Vagina (tissue), 2 donors: Measurements from ENCODE around the gene RUVBL1. TPM values are rescaled to one million over a fixed set of nuclear protein-coding genes. Genes with fewer than 3 reads are reported as not detected.
A peak's percentile ranks its signal among the peaks of the same experiment; 100 is the strongest.

Experiments
- DNase-seq, 2 donors: peaks; one replicate each; pipeline ENCODE4 v3.0.0-alpha.2; 2017; ENCODE audit errors: extremely low spot score in 2 of 2
- H3K27ac ChIP-seq: fragments of 200-600 bp; sonication (generic); one replicate; pipeline ENCODE4 v1.5.1; 2019
- H3K27me3 ChIP-seq: fragments of 200-600 bp; sonication (generic); one replicate; pipeline ENCODE4 v1.5.1; 2019
- H3K36me3 ChIP-seq, 2 donors: fragments of 200-600 bp; sonication (generic); one replicate each; pipeline ENCODE4 v1.5.1; 2017 to 2019
- H3K4me1 ChIP-seq: fragments of 200-600 bp; sonication (generic); one replicate; pipeline ENCODE4 v1.5.1; 2019
- H3K4me3 ChIP-seq, 2 donors: fragments of 200-600 bp; sonication (generic); 1 replicate in 1 of 2; 2 replicates in 1 of 2; pipeline ENCODE4 v1.5.1; 2016 to 2019
- H3K9me3 ChIP-seq: fragments of 200-600 bp; sonication (generic); one replicate; pipeline ENCODE4 v1.5.1; 2019
- CTCF ChIP-seq, 3 experiments: fragments of 450-650 bp in 2 of 3; fragments of 200-600 bp in 1 of 3; sonication (generic) in 1 of 3; IDR thresholded peaks; one replicate each; pipeline ENCODE4 v1.5.1; 2017 to 2019; ENCODE audit warnings: antibody characterized with exemption in 3 of 3, mild to moderate bottlenecking in 2 of 3, moderate library complexity in 2 of 3
- POLR2A ChIP-seq, 2 donors: fragments of 450-650 bp; IDR thresholded peaks; one replicate each; pipeline ENCODE4 v1.6.1; 2017; ENCODE audit warnings: antibody characterized with exemption in 2 of 2, mild to moderate bottlenecking in 2 of 2, moderate library complexity in 2 of 2
- POLR2AphosphoS5 ChIP-seq, 2 donors: sonication (generic); formaldehyde crosslinking; IDR thresholded peaks; one replicate each; pipeline ENCODE4 v1.9.0; 2017; ENCODE audit warnings: antibody characterized with exemption in 2 of 2, mild to moderate bottlenecking in 2 of 2, low read depth in 1 of 2; ENCODE audit not compliant: insufficient read depth in 1 of 2
- intact Hi-C: fragments of 100-400 bp; cut with DNase I; formaldehyde crosslinking; loops from one replicate; pipeline ENCODE4 v1.15.1; 2023
- total RNA-seq: library from RNA; depleted of rRNA; stranded (reverse); fragments of >200 nt; gene quantifications from one replicate; pipeline ENCODE4 v1.2.3, GENCODE V29; 2016

Gene RUVBL1
- total RNA-seq, 1 donor from 2014 or later = 26.0 TPM

- intact Hi-C loops = no loop called here
- Histone ChIP-seq H3K27ac (no peak overlapping the region), H3K4me1 (peaks cover 9% of the 10 kb centered on the region), H3K27me3 (no peaks in the 10 kb centered on the region), H3K36me3 (no peaks in the 10 kb centered on the region), H3K4me3 (no peak overlapping the region), H3K9me3 (no peaks in the 10 kb centered on the region)
- no peak for DNase-seq
- TF ChIP-seq POLR2A (IDR thresholded peaks at IDR 0.05) = no peak
These were observed 26.0 kb upstream of the RUVBL1 start for GRCh38 chr3:128149650-128150049.

- no peak overlapping the region for H3K4me3 ChIP-seq
- no peak overlapping the region for H3K27ac ChIP-seq
- intact Hi-C loops = no loop called here
- H3K36me3 ChIP-seq = no peaks in the 10 kb centered on the region
- no peaks in the 10 kb centered on the region for H3K4me1 ChIP-seq
- no peaks in the 10 kb centered on the region for H3K9me3 ChIP-seq
- peak in 1 of 2 donors; percentile 60 for DNase-seq
- H3K27me3 ChIP-seq = no peaks in the 10 kb centered on the region
- TF ChIP-seq POLR2AphosphoS5 (IDR thresholded peaks at IDR 0.05; ENCODE audit: insufficient read depth in 1 of 2, low read depth in 1 of 2) (no peak), CTCF (IDR thresholded peaks at IDR 0.05) (no peak), POLR2A (IDR thresholded peaks at IDR 0.05) (no peak)
These were observed 22.6 kb upstream of the RUVBL1 start for GRCh38 chr3:128146201-128146600.

DNA sequence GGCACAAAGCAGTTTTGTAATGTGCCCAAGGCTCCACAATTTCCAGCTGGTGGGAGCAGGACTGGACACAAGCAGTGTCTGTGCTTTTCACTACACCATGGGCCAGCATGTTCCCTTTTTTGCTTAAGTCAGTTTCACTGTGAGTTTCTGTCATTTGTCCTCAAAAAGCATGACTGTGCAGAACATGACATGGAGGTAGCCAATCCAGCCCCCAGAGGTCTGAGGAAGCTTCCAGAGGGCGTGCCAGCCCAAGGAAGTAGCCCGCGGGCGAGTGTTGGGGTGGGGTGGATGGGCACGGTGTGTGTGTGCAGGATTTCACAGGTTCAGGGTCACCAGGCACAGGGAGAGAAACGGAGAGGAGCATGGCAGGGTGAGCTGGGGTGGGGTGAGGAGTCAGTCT, 21.7 kb upstream of the RUVBL1 start:
- no peaks in the 10 kb centered on the region for H3K9me3 ChIP-seq
- no peaks in the 10 kb centered on the region for H3K27me3 ChIP-seq
- H3K27ac ChIP-seq = no peak overlapping the region
- intact Hi-C loops = no loop called here
- DNase-seq = peak in 1 of 2 donors; percentile 74
- H3K4me1 ChIP-seq = no peaks in the 10 kb centered on the region
- no peak overlapping the region for H3K4me3 ChIP-seq
- H3K36me3 ChIP-seq = no peaks in the 10 kb centered on the region
- TF ChIP-seq CTCF (IDR thresholded peaks at IDR 0.05) (no peak), POLR2AphosphoS5 (IDR thresholded peaks at IDR 0.05; ENCODE audit: insufficient read depth in 1 of 2, low read depth in 1 of 2) (no peak), POLR2A (IDR thresholded peaks at IDR 0.05) (no peak)

DNA sequence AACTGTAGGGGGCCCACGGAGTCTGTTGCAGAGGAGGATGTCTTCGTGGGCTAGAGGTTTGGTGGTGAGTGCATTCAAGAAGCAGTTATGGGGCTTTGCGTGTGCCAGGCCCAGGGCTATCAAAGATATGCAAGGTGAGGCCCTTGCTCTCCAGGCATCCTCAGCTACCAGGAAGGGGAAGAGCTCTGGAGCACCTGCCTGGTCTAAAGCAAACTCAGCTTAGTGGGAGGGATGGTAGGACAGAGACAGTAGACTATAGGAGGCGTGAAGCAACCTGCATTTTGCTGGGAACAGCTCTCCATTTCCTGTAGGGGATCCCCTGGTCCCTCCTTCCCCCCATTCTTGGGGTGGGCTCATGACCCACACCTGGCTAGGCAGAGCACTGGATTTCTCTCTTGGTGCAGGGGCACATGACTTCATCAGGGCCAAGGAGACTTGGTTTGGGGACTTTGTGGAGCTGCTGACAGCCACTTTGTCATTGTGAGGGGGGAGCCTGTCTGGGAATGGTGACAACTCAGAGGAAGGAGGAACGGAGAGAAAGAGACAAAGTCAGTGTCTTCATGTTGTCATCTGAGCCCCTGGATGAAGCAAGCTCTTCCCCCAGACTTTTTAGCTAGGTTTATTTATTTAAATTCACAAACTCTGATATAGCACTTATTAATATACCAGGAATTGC, 21.0 kb upstream of the RUVBL1 start:
- no peak for TF ChIP-seq POLR2A (IDR thresholded peaks at IDR 0.05)
- no peak for TF ChIP-seq CTCF (IDR thresholded peaks at IDR 0.05)
- no peak for TF ChIP-seq POLR2AphosphoS5 (IDR thresholded peaks at IDR 0.05; ENCODE audit: insufficient read depth in 1 of 2, low read depth in 1 of 2)
- H3K36me3 ChIP-seq = no peaks in the 10 kb centered on the region
- DNase-seq = peak in 1 of 2 donors; percentile 56
- H3K27me3 ChIP-seq = no peaks in the 10 kb centered on the region
- intact Hi-C loops = no loop called here
- no peaks in the 10 kb centered on the region for H3K4me1 ChIP-seq
- no peak overlapping the region for H3K27ac ChIP-seq
- no peak overlapping the region for H3K4me3 ChIP-seq
- no peaks in the 10 kb centered on the region for H3K9me3 ChIP-seq

GRCh38 chr3:128143496-128143895, 19.9 kb upstream of the RUVBL1 start:
- no peaks in the 10 kb centered on the region for H3K27me3 ChIP-seq
- no peaks in the 10 kb centered on the region for H3K9me3 ChIP-seq
- no peaks in the 10 kb centered on the region for H3K4me1 ChIP-seq
- H3K27ac ChIP-seq = no peak overlapping the region
- TF ChIP-seq CTCF (IDR thresholded peaks at IDR 0.05) (no peak), POLR2AphosphoS5 (IDR thresholded peaks at IDR 0.05; ENCODE audit: insufficient read depth in 1 of 2, low read depth in 1 of 2) (no peak), POLR2A (IDR thresholded peaks at IDR 0.05) (no peak)
- peak in 1 of 2 donors; percentile 60 for DNase-seq
- intact Hi-C loops = no loop called here
- H3K36me3 ChIP-seq = no peaks in the 10 kb centered on the region
- no peak overlapping the region for H3K4me3 ChIP-seq
